GM19438 (cell line): ENCODE data around the gene ING1.

ENCODE experiments used
- ATAC-seq: cut with Tn5 transposase; IDR thresholded peaks from one replicate; pipeline ENCODE4 v1.9.1; 2021; ENCODE audit warnings: low read depth; ENCODE audit not compliant: unreplicated experiment

Gene ING1

DNA sequence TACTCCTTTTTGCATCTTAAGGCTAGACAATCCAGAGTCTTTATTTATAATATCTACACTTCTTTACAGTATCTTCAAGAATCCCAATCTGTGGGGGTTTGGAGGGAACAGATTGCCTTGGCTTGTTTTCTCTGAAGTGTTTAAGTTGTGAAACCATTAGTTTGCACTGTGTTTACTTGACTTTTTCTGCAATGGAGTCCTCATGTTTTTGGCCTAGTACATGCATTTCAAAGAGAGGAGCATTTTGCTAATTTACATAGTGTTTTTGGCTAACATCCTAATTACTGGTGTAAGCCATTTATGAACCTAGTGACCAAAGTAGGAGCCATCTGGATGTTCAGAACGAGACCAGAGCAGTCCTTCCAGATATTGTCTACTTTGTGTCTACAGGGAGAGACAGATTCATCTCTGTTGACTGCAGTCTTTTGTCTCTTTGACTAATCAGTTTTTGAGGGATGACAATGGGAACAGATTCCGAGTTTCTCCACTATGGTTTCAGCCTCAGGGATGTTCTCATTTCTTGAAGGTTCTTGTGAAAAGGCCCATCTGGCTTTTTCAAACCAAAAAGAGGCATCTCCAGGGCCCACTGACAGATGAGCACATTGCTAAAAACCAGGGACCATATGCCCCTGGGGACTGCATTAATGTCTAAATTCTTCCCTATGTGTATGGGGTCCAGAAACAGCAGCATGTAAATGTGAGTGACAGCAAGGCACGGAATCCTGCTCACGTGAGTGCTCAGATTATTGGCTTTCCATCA lies 53.4 kb downstream of the ING1 start:
- no peak for ATAC-seq

DNA sequence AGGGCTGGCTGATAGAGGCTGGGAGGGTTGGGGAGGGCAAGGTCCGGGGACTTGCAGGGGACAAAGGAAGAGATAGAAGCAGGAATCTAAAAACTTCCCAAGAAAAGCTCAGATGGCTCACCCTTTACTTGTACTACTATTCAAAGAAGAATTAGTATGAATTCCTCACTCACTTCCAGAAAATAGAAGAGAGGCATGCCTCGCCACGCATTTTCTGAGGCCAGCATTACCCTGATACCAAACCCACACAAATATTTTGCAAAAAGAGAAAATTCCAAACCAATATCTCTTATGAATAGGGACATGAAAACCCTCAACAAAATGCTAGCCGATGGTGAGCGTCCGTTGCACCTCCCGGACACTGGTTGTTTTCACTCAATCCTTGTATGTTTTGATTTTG lies 54.0 kb downstream of the ING1 start:
- no peak for ATAC-seq

DNA sequence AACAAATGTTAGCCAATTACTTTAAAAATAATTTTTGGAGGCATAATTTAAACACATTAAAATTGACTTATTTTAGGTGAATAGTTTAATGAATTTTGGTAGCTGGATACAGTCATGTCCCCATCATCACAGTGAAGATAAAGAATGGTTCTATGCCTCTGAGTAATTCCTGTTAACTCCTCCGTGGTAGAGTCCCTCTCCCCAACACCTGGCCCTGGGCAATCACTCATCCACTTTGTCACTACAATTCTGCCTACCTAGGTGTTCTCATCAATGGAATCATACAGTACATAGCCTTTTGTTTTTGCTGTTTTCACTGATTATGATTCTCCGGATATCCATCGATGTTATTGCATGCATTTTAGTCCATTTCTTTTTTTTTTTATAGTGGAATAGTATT lies 55.6 kb downstream of the ING1 start:
- ATAC-seq, result no peak

DNA sequence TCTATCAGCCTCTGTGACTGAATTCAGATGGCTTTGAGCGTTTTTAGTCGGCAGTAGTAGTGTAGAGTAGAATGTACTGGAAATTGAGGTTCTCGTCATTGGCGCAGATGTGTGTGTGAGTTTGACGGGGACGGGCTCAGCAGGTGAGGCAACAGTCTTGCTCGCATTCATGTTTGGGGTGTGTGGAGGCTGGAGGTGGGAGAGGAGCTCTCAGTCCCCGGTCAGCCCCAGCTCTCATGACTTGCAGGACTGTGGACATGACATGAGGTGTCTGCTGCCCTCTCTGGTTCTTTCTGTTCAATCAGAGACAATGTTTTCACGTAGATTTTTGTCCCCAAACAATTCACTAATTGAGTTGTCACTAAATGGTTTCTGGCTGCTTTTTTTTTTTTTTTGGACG lies 57.2 kb downstream of the ING1 start:
- no peak for ATAC-seq

DNA sequence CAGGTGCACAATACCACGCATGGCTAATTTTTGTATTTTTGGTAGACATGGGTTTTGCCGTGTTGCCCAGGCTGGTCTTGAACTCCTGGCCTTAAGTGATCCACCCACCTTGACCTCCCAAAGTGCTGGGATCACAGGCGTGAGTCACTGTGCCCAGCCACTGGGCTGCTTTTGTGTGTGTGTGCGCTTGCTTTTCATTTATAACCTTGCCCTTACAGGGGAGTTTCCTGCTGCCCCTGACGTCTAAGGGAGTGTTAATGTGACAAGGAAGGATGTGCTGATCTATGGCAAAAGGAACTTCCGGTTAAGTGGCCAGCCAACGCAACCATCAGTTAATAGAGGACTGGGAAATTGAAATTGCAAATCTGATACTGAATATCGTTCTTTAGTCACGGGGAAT lies 57.7 kb downstream of the ING1 start:
- ATAC-seq, result no peak

DNA sequence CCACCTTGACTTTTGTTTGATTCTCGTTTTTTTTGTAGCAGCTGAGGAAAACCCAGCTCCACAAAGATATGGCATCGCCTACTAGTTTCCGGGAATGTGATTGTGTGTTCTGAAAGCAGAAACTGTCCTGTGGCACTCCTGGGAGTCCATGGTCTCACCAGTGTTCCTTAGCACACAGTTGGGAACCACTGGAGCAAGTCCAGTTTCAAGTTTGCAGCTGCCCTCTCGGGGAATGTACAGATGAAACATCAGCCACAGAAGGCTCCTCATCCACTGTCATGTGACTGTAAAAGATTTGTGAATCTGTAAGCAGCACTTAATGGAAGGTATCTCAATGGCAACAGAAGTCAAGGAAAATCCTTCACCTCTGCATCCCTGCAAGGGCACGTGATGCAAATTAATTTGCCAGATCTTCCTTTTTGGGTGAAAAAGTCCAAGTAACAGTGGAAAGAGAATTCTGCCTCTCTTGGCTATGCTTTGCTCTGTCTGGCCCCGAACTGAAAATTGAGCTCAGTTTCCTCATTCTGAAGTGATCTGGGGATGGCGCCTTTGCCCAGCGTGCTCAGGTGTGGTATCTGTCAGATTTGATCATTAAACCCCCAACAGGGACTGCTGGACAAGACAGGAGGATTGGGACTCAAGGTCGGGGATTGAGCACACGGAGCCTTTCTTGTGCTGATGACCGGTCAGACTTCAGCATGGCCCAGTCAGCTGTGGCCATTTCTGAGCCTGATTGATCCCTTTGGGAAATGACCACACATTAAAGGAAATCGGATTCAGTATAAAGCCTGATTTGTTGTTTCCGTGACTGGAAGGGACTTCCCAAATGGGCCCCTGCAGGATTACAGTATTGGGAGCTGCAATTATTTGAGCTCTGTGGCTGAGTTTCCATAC lies 58.8 kb downstream of the ING1 start:
- ATAC-seq, result no peak
